LNCaP clone FGC (cell line): Measurements from ENCODE around the gene SRPK3.

Experiments used
- DNase-seq: peaks from one replicate; pipeline ENCODE4 v3.0.0-alpha.2; 2011; ENCODE audit warnings: low read depth
- H3K4me3 ChIP-seq: 2 replicates; pipeline ENCODE4 v1.5.1; 2011; ENCODE audit warnings: mild to moderate bottlenecking, low read depth, low read length, control low read depth
- CTCF ChIP-seq: IDR thresholded peaks from 2 replicates; pipeline ENCODE4 v1.5.1; 2012; ENCODE audit warnings: mild to moderate bottlenecking; ENCODE audit not compliant: control insufficient read depth, insufficient read depth; ENCODE audit errors: extremely low read depth

SRPK3 gene

GRCh38 chrX:153769865-153770600 is 10.8 kb upstream of the SRPK3 start:
- no peak for TF ChIP-seq CTCF
- H3K4me3 ChIP-seq, result no peak overlapping the region
- DNase-seq, result no peak

GRCh38 chrX:153770601-153771414 is 10.0 kb upstream of the SRPK3 start:
- H3K4me3 ChIP-seq, result no peak overlapping the region
- DNase-seq, result no peak
- no peak for TF ChIP-seq CTCF

- no peak overlapping the region for H3K4me3 ChIP-seq
- no peak for DNase-seq
- TF ChIP-seq CTCF, result no peak
Observed at GRCh38 chrX:153771415-153772315, 9.2 kb upstream of the SRPK3 start.

GRCh38 chrX:153772316-153773217 is 8.3 kb upstream of the SRPK3 start:
- DNase-seq, result no peak
- no peak overlapping the region for H3K4me3 ChIP-seq
- TF ChIP-seq CTCF, result no peak

GRCh38 chrX:153773218-153773611 is 7.6 kb upstream of the SRPK3 start:
- DNase-seq, result no peak
- no peak overlapping the region for H3K4me3 ChIP-seq
- no peak for TF ChIP-seq CTCF
